ENCODE data around the gene ELOVL1. TPM values are rescaled to one million over a fixed set of nuclear protein-coding genes. Genes with fewer than 3 reads are reported as not detected.

Gene ELOVL1
- total and polyA plus RNA-seq, 12 donors: 18.4 to 82.0 (median 28.3) TPM

GRCh38 chr1:43367026-43367903 lies 546 bp downstream of the ELOVL1 start:
- H3K27me3 ChIP-seq: no peaks in the 10 kb centered on the region
- peak overlapping the region; percentile 89 to 99 (median 98) for H3K27ac ChIP-seq
- intact Hi-C loops (cut with DNase I): loop anchor here in 4 of 10 donors (5.0 kb wide), 2 partner anchors 65 to 130 kb away; partner anchors contain the start of gene TIE1 (in 1 of the 4)
- H3K4me1 ChIP-seq: peaks cover 15 to 43% (median 32%) of the 10 kb centered on the region in 9 donors
- H3K4me3 ChIP-seq: peak overlapping the region; percentile 64 to 96 (median 88)
- TF ChIP-seq CTCF (IDR thresholded peaks at IDR 0.05): no peak
- WGBS, 2 donors: 2% methylated on average over 45 to 48 of the region's 48 CpGs
- peaks cover 0 to 47% (median 31%) of the 10 kb centered on the region in 9 donors for H3K36me3 ChIP-seq
- peak; percentile 17 to 32 for DNase-seq
- peak; percentile 2 to 79 (median 60) for ATAC-seq
- H3K9me3 ChIP-seq: no peaks in the 10 kb centered on the region

GRCh38 chr1:43366601-43367025 lies 1.2 kb downstream of the ELOVL1 start:
- ATAC-seq (no peak), DNase-seq (no peak)
- no peak for TF ChIP-seq CTCF (IDR thresholded peaks at IDR 0.05)
- WGBS, 2 donors: 21 to 24% methylated on average over 5 of the region's 5 CpGs
- Histone ChIP-seq H3K4me1 (peaks cover 15 to 41% (median 32%) of the 10 kb centered on the region in 9 donors), H3K36me3 (peaks cover 0 to 54% (median 35%) of the 10 kb centered on the region in 9 donors), H3K27me3 (no peaks in the 10 kb centered on the region), H3K4me3 (peak overlapping the region; percentile 64 to 96 (median 88)), H3K27ac (peak overlapping the region; percentile 25 to 99 (median 98)), H3K9me3 (no peaks in the 10 kb centered on the region)
- intact Hi-C loops (cut with DNase I): loop anchor here in 4 of 10 donors (5.0 kb wide), 2 partner anchors 64 to 129 kb away; partner anchors contain the start of gene TIE1 (in 1 of the 4)

- peak overlapping the region in 8 of 10 donors; percentile 89 to 99 (median 98) for H3K27ac ChIP-seq
- ATAC-seq (no peak), DNase-seq (no peak)
- peaks cover 15 to 45% (median 32%) of the 10 kb centered on the region in 9 donors for H3K4me1 ChIP-seq
- no peaks in the 10 kb centered on the region for H3K27me3 ChIP-seq
- H3K4me3 ChIP-seq: peak overlapping the region in 8 of 10 donors; percentile 83 to 96 (median 88)
- no peak for TF ChIP-seq CTCF (IDR thresholded peaks at IDR 0.05)
- H3K36me3 ChIP-seq: peaks cover 0 to 54% (median 35%) of the 10 kb centered on the region in 9 donors
- intact Hi-C loops (cut with DNase I): loop anchor here in 4 of 10 donors (5.0 kb wide), 2 partner anchors 64 to 129 kb away; partner anchors contain the start of gene TIE1 (in 1 of the 4)
- no peaks in the 10 kb centered on the region for H3K9me3 ChIP-seq
- 48 to 58% methylated on average over 11 of the region's 11 CpGs for WGBS, 2 donors
Measured at GRCh38 chr1:43366179-43366578, 1.6 kb downstream of the ELOVL1 start.

GRCh38 chr1:43365678-43366077 lies 2.1 kb downstream of the ELOVL1 start:
- H3K27ac ChIP-seq: peak overlapping the region in 6 of 10 donors; percentile 89 to 99 (median 98)

More at GRCh38 chr1:43365678-43366077, 2.1 kb downstream of the ELOVL1 start:
- TF ChIP-seq CTCF (IDR thresholded peaks at IDR 0.05): no peak
- no peaks in the 10 kb centered on the region for H3K9me3 ChIP-seq
- no peak for ATAC-seq
- H3K4me1 ChIP-seq: peaks cover 15 to 50% (median 32%) of the 10 kb centered on the region in 9 donors
- no peak for DNase-seq
- WGBS, 2 donors: 88 to 93% methylated on average over 2 of the region's 2 CpGs
- intact Hi-C loops (cut with DNase I): loop anchor here in 4 of 10 donors (5.0 kb wide), 2 partner anchors 63 to 128 kb away; partner anchors contain the start of gene TIE1 (in 1 of the 4)
- H3K36me3 ChIP-seq: peaks cover 0 to 55% (median 35%) of the 10 kb centered on the region in 9 donors
- peak overlapping the region in 1 of 10 donors; percentile 89 for H3K4me3 ChIP-seq
- no peaks in the 10 kb centered on the region for H3K27me3 ChIP-seq

All from heart right ventricle (tissue), 16 donors.